Aorta (tissue), 5 donors: ENCODE data around the gene CR1. TPM values are rescaled to one million over a fixed set of nuclear protein-coding genes. Genes with fewer than 3 reads are reported as not detected.
"Not testable (repeated sequence)": the region's sequence is repeated elsewhere in the genome, so short reads cannot be mapped to it uniquely, and the experiment has no call there.

Experiments used
- ATAC-seq: fragments of 200-7000 bp; cut with Tn5 transposase; one replicate; pipeline ENCODE4 v1.9.1; 2022; ENCODE audit warnings: moderate library complexity; ENCODE audit not compliant: low FRiP score
- DNase-seq, 2 donors: peaks; one replicate each; pipeline ENCODE4 v3.0.0-alpha.2; 2020
- H3K27ac ChIP-seq, 2 donors: one replicate each; pipeline ENCODE4 v1.5.1; 2013; ENCODE audit warnings: low read length in 2 of 2, mild to moderate bottlenecking in 2 of 2, moderate library complexity in 2 of 2, control low read depth in 1 of 2, inconsistent platforms in 1 of 2, low read depth in 1 of 2
- H3K27me3 ChIP-seq, 2 donors: one replicate each; pipeline ENCODE4 v1.6.1; 2013; ENCODE audit warnings: control low read depth in 1 of 2, low read length in 1 of 2, mild to moderate bottlenecking in 1 of 2, moderate library complexity in 1 of 2; ENCODE audit not compliant: insufficient read depth in 2 of 2, control insufficient read depth in 1 of 2
- H3K36me3 ChIP-seq, 2 donors: one replicate each; pipeline ENCODE4 v1.6.1; 2013; ENCODE audit warnings: control low read depth in 1 of 2, low read length in 1 of 2, mild to moderate bottlenecking in 1 of 2; ENCODE audit not compliant: insufficient read depth in 2 of 2, control insufficient read depth in 1 of 2
- H3K4me1 ChIP-seq, 2 donors: one replicate each; pipeline ENCODE4 v1.6.1; 2013; ENCODE audit warnings: low read length in 2 of 2, control low read depth in 1 of 2, mild to moderate bottlenecking in 1 of 2, moderate library complexity in 1 of 2; ENCODE audit not compliant: insufficient read depth in 2 of 2, control insufficient read depth in 1 of 2
- H3K4me3 ChIP-seq, 2 donors: one replicate each; pipeline ENCODE4 v1.5.1; 2013; ENCODE audit warnings: low read length in 2 of 2, control low read depth in 1 of 2, mild to moderate bottlenecking in 1 of 2
- H3K9me3 ChIP-seq: one replicate; pipeline ENCODE4 v1.6.1; 2013; ENCODE audit warnings: mild to moderate bottlenecking, low read length; ENCODE audit not compliant: control insufficient read depth
- WGBS, 2 donors: extraction: QIAGEN DNeasy Blood & Tissue Kit; methylation state at CpG; one replicate each; pipeline ENCODE4 v1.1.7; 2013; 5-methylcytosine and 5-hydroxymethylcytosine counted together
- intact Hi-C, 2 donors: fragments of 100-400 bp; cut with DNase I; formaldehyde crosslinking; loops; one replicate each; pipeline versions ENCODE4 v1.14.2 to v1.15.0; 2022
- polyA plus RNA-seq, 2 donors: library from polyadenylated mRNA; stranded (reverse); fragments of 200-250 nt; gene quantifications; one replicate each; pipeline ENCODE4 v1.2.3, GENCODE V29; 2013
- total RNA-seq, 2 donors: library from RNA; stranded (reverse); fragmentation: NEBNext Ultra II Directional; extraction: Animal tissue kit (Norgen Biotek cat#: 25700); gene quantifications; one replicate each; pipeline ENCODE4 v1.2.1, GENCODE V29; 2021
- donor health status: healthy with polysubstance abuse.
- donor health status: Bipolar disorder and iron deficiency.
- donor health status: DM: no; HTN: no; CAD: no.
- donor health status: DM: no; HTN: no; CAD: no.
- donor health status: DM: yes; HTN: yes; CAD: no.

CR1 gene
- total and polyA plus RNA-seq, 4 donors, result 0.23 to 58.5 (median 5.7) TPM

DNA sequence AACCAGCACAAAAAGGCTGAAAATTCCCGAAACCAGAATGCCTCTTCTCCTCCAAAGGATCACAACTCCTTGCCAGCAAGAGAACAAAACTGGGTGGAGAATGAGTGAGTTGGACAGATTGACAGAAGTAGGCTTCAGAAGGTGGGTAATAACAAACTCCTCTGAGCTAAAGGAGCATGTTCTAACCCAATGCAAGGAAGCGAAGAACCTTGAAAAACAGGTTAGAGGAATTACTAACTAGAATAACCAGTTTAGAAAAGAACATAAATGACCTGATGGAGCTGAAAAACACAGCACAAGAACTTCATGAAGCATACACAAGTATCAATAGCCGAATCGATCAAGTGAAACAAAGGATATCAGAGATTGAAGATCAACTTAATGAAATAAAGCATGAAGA is 93.5 kb downstream of the CR1 start:
- H3K9me3 ChIP-seq, H3K4me3 ChIP-seq, intact Hi-C loops, H3K36me3 ChIP-seq, H3K4me1 ChIP-seq, ATAC-seq, H3K27ac ChIP-seq, DNase-seq, H3K27me3 ChIP-seq: not testable (repeated sequence)
- WGBS, 2 donors, result 88 to 92% methylated on average over 4 of the region's 4 CpGs

DNA sequence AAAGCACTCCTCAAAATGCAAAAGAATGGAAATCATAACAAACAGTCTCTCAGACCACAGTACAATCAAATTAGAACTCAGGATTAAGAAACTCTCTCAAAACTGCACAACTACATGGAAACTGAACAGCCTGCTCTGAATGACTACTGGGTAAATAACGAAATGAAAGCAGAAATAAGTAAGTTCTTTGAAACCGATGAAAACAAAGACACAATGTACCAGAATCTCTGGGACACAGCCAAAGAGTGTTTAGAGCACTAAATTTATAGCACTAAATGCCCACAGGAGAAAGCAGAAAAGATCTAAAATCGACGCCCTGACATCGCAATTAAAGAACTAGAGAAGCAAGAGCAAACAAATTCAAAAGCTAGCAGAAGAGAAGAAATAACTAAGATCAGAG is 95.2 kb downstream of the CR1 start:
- 84 to 86% methylated on average over 5 of the region's 5 CpGs for WGBS, 2 donors
- ATAC-seq, result not testable (repeated sequence)

GRCh38 chr1:207594095-207594494 is 98.1 kb downstream of the CR1 start:
- H3K36me3 ChIP-seq, H3K27me3 ChIP-seq, H3K9me3 ChIP-seq, H3K4me3 ChIP-seq, DNase-seq, ATAC-seq, H3K4me1 ChIP-seq, H3K27ac ChIP-seq, intact Hi-C loops: not testable (repeated sequence)
- 91 to 92% methylated on average over 4 of the region's 4 CpGs for WGBS, 2 donors

More for the DNA sequence above, 95.2 kb downstream of the CR1 start:
- DNase-seq, H3K27me3 ChIP-seq, H3K27ac ChIP-seq, H3K36me3 ChIP-seq, intact Hi-C loops, H3K4me3 ChIP-seq, H3K4me1 ChIP-seq, H3K9me3 ChIP-seq: not testable (repeated sequence)

GRCh38 chr1:207603777-207604176 is 107.8 kb downstream of the CR1 start:
- no peak for ATAC-seq

GRCh38 chr1:207605444-207606361 is 109.7 kb downstream of the CR1 start:
- no peaks in the 10 kb centered on the region for H3K4me1 ChIP-seq
- no peaks in the 10 kb centered on the region for H3K9me3 ChIP-seq
- ATAC-seq, result no peak
- WGBS, 2 donors, result 89 to 90% methylated on average over 7 of the region's 7 CpGs
- no peaks in the 10 kb centered on the region for H3K36me3 ChIP-seq
- H3K27ac ChIP-seq, result no peak overlapping the region
- no peaks in the 10 kb centered on the region for H3K27me3 ChIP-seq
- H3K4me3 ChIP-seq, result no peak overlapping the region
- DNase-seq, result no peak
- intact Hi-C loops, result no loop called here

More at GRCh38 chr1:207603777-207604176, 107.8 kb downstream of the CR1 start:
- no peaks in the 10 kb centered on the region for H3K36me3 ChIP-seq
- H3K4me3 ChIP-seq, result no peak overlapping the region
- no peaks in the 10 kb centered on the region for H3K27me3 ChIP-seq
- H3K9me3 ChIP-seq, result no peaks in the 10 kb centered on the region
- DNase-seq, result no peak
- WGBS, 2 donors, result 62 to 63% methylated on average over 6 of the region's 6 CpGs
- H3K4me1 ChIP-seq, result no peaks in the 10 kb centered on the region
- H3K27ac ChIP-seq, result no peak overlapping the region
- intact Hi-C loops, result no loop called here

DNA sequence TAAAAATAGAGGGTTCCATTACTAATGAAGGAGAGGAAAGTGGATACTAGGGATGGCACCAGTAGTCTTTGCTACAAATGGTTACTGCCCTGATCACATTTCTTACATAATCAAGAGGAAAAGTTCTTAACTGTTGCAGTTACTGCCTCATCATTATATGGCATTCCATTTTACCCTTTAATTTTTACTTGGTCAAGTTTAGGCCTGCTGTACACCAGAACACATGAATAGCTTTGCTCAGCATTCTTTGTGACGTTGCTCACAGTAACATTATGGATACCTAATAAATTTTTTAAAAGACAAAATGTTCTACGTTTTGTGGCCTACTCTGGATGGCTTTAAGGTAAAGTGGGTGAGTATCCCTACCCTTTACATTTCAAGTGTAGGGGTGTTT is 110.4 kb downstream of the CR1 start:
- no peak for ATAC-seq
- intact Hi-C loops, result no loop called here
- Histone ChIP-seq H3K4me3 (no peak overlapping the region), H3K4me1 (no peaks in the 10 kb centered on the region), H3K27me3 (no peaks in the 10 kb centered on the region), H3K9me3 (no peaks in the 10 kb centered on the region), H3K36me3 (no peaks in the 10 kb centered on the region), H3K27ac (no peak overlapping the region)
- WGBS, 2 donors, result 90 to 93% methylated on average over 2 of the region's 2 CpGs
- DNase-seq, result no peak

GRCh38 chr1:207612762-207613161 is 116.8 kb downstream of the CR1 start:
- DNase-seq, result no peak
- 84 to 94% methylated on average over 11 of the region's 11 CpGs for WGBS, 2 donors
- H3K4me1 ChIP-seq, result no peaks in the 10 kb centered on the region
- no peak overlapping the region for H3K4me3 ChIP-seq
- no peaks in the 10 kb centered on the region for H3K27me3 ChIP-seq
- intact Hi-C loops, result no loop called here
- no peak overlapping the region for H3K27ac ChIP-seq
- H3K36me3 ChIP-seq, result no peaks in the 10 kb centered on the region
- ATAC-seq, result no peak
- H3K9me3 ChIP-seq, result peaks cover 1% of the 10 kb centered on the region

GRCh38 chr1:207619871-207620542 is 124.0 kb downstream of the CR1 start:
- Histone ChIP-seq H3K4me3 (no peak overlapping the region), H3K36me3 (no peaks in the 10 kb centered on the region), H3K4me1 (no peaks in the 10 kb centered on the region), H3K27me3 (no peaks in the 10 kb centered on the region), H3K27ac (no peak overlapping the region), H3K9me3 (no peaks in the 10 kb centered on the region)
- 52 to 55% methylated on average over 7 of the region's 7 CpGs for WGBS, 2 donors
- no peak for DNase-seq
- intact Hi-C loops, result no loop called here
- peak; percentile 80 for ATAC-seq

GRCh38 chr1:207620543-207620893 is 124.6 kb downstream of the CR1 start:
- intact Hi-C loops, result no loop called here
- Histone ChIP-seq H3K27ac (no peak overlapping the region), H3K9me3 (no peaks in the 10 kb centered on the region), H3K36me3 (no peaks in the 10 kb centered on the region), H3K4me3 (no peak overlapping the region), H3K27me3 (no peaks in the 10 kb centered on the region), H3K4me1 (no peaks in the 10 kb centered on the region)
- ATAC-seq, result no peak
- 92 to 94% methylated on average over 2 of the region's 2 CpGs for WGBS, 2 donors
- DNase-seq, result no peak
